ENCODE results near the gene SELENOM.
"Not testable (repeated sequence)": the region's sequence is repeated elsewhere in the genome, so short reads cannot be mapped to it uniquely, and the experiment has no call there.

SELENOM gene

GRCh38 chr22:31130873-31131272 lies 23.5 kb upstream of the SELENOM start:
- DNase-seq (ENCODE audit: low read depth), result no peak

- no peak for DNase-seq (ENCODE audit: low read depth)
These were observed 20.8 kb upstream of the SELENOM start for GRCh38 chr22:31128156-31128555.

- DNase-seq (ENCODE audit: low read depth), result no peak
These were observed 19.9 kb upstream of the SELENOM start for GRCh38 chr22:31127181-31127772.

- no peak for DNase-seq (ENCODE audit: low read depth)
These were observed 19.5 kb upstream of the SELENOM start for GRCh38 chr22:31126869-31127175.

- DNase-seq (ENCODE audit: low read depth), result no peak
These were observed 18.9 kb upstream of the SELENOM start for GRCh38 chr22:31126128-31126868.

- DNase-seq (ENCODE audit: low read depth), result no peak
These were observed 18.3 kb upstream of the SELENOM start for GRCh38 chr22:31125521-31126117.

- no peak for DNase-seq (ENCODE audit: low read depth)
These were observed 17.6 kb upstream of the SELENOM start for GRCh38 chr22:31124811-31125465.

- DNase-seq (ENCODE audit: low read depth), result no peak
These were observed 16.9 kb upstream of the SELENOM start for GRCh38 chr22:31124290-31124689.

GRCh38 chr22:31123292-31123602 lies 15.9 kb upstream of the SELENOM start:
- DNase-seq (ENCODE audit: low read depth), result no peak

GRCh38 chr22:31122532-31123291 lies 15.3 kb upstream of the SELENOM start, which contains the start of gene INPP5J:
Gene INPP5J (plus strand): TSS chr22:31122966. CDS start chr22:31123015, 49 bp downstream.
- DNase-seq (ENCODE audit: low read depth), result no peak

- no peak for DNase-seq (ENCODE audit: low read depth)
These were observed 14.8 kb upstream of the SELENOM start for GRCh38 chr22:31122196-31122531.

GRCh38 chr22:31121403-31121802 lies 14.0 kb upstream of the SELENOM start:
- no peak for DNase-seq (ENCODE audit: low read depth)

GRCh38 chr22:31120642-31121041 lies 13.3 kb upstream of the SELENOM start:
- no peak for DNase-seq (ENCODE audit: low read depth)

GRCh38 chr22:31120230-31120629 lies 12.9 kb upstream of the SELENOM start:
- DNase-seq (ENCODE audit: low read depth), result no peak

GRCh38 chr22:31119026-31119717 lies 11.8 kb upstream of the SELENOM start:
- no peak for DNase-seq (ENCODE audit: low read depth)

- no peak for DNase-seq (ENCODE audit: low read depth)
These were observed 10.9 kb upstream of the SELENOM start for GRCh38 chr22:31118046-31118820.

GRCh38 chr22:31112547-31113091 lies 5.3 kb upstream of the SELENOM start:
- DNase-seq (ENCODE audit: low read depth), result not testable (repeated sequence)

- DNase-seq (ENCODE audit: low read depth), result no peak
These were observed 488 bp upstream of the SELENOM start for GRCh38 chr22:31107894-31108218.

- no peak for DNase-seq (ENCODE audit: low read depth)
These were observed 614 bp downstream of the SELENOM start for GRCh38 chr22:31106731-31107177.

- DNase-seq (ENCODE audit: low read depth), result no peak
These were observed 1.3 kb downstream of the SELENOM start for GRCh38 chr22:31106001-31106571.

All from fibroblast of the conjunctiva (primary cell).